Measurements from ENCODE around the gene FARP2.

DNA sequence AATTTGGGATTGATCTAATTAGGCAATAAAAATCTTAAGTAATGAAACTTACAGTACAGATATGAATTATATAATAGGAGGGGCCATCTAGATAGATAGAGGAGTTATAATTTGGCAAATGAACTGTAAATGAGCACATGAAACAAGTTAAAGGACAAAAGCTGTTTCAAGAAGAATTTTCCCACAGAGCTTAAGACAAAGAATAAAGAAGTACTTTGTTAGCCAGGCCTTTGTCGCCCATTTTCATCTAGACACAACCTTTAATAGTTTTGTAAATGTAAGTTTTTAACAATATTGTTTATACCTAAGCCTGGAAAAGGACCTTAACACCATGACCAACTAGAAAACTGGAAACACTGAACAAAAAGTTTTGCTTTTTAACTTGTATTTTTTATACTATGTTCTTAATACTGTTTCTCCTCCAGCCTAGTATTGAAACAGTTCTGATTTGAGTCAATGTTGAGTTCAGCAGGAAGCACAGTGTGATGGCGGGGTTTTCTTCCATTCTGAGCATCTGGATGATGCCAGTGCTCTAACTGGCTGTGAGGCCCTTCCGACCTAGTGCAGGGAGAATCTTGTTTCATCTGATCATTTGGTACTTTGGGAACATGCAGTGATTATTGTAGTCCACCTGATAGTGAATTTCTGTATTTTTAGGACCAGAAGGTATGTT is 37.6 kb downstream of the FARP2 start:
- TF ChIP-seq EZH2phosphoT487 (IDR thresholded peaks at IDR 0.05; ENCODE audit: unreplicated experiment) (no peak), EZH2 (IDR thresholded peaks at IDR 0.05; ENCODE audit: low read depth, unreplicated experiment) (no peak)
- TF ChIP-seq, protein P1, sequence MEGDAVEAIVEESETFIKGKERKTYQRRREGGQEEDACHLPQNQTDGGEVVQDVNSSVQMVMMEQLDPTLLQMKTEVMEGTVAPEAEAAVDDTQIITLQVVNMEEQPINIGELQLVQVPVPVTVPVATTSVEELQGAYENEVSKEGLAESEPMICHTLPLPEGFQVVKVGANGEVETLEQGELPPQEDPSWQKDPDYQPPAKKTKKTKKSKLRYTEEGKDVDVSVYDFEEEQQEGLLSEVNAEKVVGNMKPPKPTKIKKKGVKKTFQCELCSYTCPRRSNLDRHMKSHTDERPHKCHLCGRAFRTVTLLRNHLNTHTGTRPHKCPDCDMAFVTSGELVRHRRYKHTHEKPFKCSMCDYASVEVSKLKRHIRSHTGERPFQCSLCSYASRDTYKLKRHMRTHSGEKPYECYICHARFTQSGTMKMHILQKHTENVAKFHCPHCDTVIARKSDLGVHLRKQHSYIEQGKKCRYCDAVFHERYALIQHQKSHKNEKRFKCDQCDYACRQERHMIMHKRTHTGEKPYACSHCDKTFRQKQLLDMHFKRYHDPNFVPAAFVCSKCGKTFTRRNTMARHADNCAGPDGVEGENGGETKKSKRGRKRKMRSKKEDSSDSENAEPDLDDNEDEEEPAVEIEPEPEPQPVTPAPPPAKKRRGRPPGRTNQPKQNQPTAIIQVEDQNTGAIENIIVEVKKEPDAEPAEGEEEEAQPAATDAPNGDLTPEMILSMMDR (conservative IDR thresholded peaks at IDR 0.05; ENCODE audit: low read depth in 2 of 2): no peak

All from GM23338 (cell line).